Fibroblast of skin of left biceps (primary cell): ENCODE results near the gene ANO2.

Source experiments
- DNase-seq, 2 experiments: peaks; one replicate each; pipeline ENCODE4 v3.0.0-alpha.2; 2013; ENCODE audit warnings: low read depth in 2 of 2

The ANO2 gene

DNA sequence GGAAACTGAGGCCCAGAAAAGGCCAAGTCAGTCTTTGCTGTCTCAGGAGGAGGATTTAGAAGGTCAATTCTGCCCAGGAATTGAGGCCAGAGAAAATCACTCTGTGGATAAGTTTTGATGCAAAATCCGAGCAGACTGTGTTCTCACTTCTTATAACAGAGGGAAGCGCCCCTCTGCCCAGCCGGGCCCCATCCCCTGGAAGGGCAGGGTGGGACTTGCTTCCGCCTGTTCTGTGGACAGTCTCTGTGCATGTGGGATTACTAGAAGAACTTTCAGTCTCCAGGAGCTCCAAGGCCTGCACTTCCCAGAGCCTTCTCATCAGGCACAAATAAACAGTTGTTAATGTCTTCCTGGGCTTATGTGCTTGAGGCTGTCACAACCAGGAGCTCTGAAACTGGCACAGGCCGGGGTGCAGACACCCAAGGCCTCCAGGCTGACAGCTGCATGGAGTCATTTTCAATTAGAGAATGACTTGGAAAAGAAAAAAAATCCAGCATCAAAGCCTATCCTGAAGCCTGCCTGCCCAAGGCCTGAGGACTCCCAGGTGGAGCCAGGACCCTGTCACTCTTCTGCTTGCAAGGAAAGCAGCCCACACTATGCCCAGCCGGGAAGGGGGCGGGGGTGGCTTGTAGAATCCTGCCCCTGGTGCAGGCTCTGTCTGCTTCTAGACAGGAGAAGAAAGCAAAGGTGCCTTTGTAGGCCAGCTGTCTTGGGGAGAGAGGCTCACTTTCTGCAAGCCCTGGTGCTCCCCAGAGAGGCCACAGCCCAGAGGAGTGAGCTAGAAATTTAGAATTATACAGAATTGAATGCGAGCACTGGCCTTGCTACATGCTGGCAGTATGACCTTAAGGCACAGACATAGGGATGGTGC lies 428.5 kb downstream of the ANO2 start:
- DNase-seq: no peak

- no peak for DNase-seq
Observed at GRCh38 chr12:5515458-5515857, 429.6 kb downstream of the ANO2 start.

DNA sequence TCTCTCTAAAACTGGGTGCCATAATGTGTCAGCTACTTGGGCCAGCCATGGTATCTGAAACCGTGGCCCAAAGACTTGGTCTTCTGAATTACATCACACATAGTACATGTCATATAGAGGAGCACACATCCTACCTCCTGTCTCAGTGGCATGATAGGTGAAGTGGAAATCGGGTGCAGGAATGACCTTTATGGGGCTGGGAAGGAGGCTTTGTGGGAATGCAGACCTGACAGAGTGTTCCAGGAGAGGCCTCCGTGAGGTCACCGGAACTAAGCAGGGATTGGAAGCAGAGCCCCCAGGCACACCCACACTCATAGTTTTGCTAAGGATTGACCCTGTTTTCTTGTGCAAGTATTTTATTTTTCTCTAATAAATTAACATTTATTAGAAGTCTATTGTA lies 430.5 kb downstream of the ANO2 start:
- DNase-seq: no peak

GRCh38 chr12:5514016-5514415 lies 431.0 kb downstream of the ANO2 start:
- DNase-seq: no peak

DNA sequence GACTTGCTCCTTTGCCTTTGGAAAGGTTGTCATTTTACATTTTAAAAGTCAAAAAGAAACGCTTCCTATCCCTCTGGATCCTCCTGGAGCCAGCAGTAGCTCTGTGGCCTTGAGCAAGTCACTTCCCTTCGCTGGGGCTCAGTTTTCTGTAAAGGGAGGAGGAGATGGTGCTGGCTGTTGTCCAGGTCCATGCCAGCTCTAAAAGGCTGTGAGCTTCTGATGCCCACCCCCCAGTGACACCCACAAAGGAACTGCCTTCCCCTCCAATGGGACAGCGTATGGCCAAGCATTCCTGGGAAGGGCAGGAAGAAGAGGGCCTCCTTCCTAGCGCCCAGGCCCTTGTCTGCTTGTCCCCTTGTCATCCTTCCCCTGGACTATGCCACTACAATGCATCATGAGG lies 431.7 kb downstream of the ANO2 start:
- no peak for DNase-seq
